Measurements from ENCODE around the gene CLMN. TPM values are rescaled to one million over a fixed set of nuclear protein-coding genes. Genes with fewer than 3 reads are reported as not detected.

Gene CLMN
- total and polyA plus RNA-seq, 2 donors (not counting 3 experiments of a cell fraction or from before 2014, with no cell fraction given): 0.72 to 9.6 TPM

DNA sequence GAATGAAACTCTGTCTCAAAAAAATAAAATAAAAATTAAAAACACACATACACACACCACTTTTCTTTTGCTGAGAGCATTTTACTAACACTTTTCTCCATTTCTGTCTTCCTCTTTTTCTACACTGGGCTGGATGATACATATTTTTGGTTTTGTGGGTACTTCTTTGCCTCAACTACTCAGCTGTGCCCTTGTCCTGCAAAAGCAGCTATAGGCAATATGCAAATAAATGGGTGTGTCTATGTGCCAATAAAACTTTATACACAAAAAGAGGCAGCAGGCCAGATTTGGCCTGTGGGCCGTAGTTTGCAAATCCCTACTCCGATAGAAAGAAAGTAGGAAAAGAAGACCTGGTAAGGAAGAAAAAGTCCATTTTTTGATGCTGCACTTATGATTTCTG is 6.5 kb downstream of the CLMN start:
- H3K79me2 ChIP-seq (ENCODE audit: control insufficient read depth, insufficient read depth, low read length): no peaks in the 10 kb centered on the region
- H3K4me3 ChIP-seq (replicated peaks in 1 of 3; ENCODE audit: insufficient read depth in 1 of 3, low read depth in 1 of 3, low read length in 3 of 3): no peak overlapping the region
- dilution Hi-C loops (cut with MboI; ENCODE audit: extremely low pct_ligation_motif_present, low sequenced_read_pairs) (no loop called here), intact Hi-C loops (cut with micrococcal nuclease) (loop anchor here (2.0 kb wide), 1 partner anchor 48 kb away; no protein-coding TSS in a partner anchor)
- FAIRE-seq (no peak), DNase-seq (ENCODE audit: low read depth, low spot score) (no peak)
- no peaks in the 10 kb centered on the region for H4K20me1 ChIP-seq (replicated peaks; ENCODE audit: control insufficient read depth, extremely low read depth, insufficient read depth, low read length)
- H3K36me3 ChIP-seq (ENCODE audit: control insufficient read depth in 2 of 2, extremely low read depth in 1 of 2, insufficient read depth in 2 of 2, low read length in 2 of 2): no peaks in the 10 kb centered on the region
- TF ChIP-seq POLR2A (IDR thresholded peaks at IDR 0.05; ENCODE audit: low read depth, low read length): no peak
- no peak for TF ChIP-seq MYC (IDR thresholded peaks at IDR 0.05; ENCODE audit: low read depth, low read length)
- TF ChIP-seq, protein P1, sequence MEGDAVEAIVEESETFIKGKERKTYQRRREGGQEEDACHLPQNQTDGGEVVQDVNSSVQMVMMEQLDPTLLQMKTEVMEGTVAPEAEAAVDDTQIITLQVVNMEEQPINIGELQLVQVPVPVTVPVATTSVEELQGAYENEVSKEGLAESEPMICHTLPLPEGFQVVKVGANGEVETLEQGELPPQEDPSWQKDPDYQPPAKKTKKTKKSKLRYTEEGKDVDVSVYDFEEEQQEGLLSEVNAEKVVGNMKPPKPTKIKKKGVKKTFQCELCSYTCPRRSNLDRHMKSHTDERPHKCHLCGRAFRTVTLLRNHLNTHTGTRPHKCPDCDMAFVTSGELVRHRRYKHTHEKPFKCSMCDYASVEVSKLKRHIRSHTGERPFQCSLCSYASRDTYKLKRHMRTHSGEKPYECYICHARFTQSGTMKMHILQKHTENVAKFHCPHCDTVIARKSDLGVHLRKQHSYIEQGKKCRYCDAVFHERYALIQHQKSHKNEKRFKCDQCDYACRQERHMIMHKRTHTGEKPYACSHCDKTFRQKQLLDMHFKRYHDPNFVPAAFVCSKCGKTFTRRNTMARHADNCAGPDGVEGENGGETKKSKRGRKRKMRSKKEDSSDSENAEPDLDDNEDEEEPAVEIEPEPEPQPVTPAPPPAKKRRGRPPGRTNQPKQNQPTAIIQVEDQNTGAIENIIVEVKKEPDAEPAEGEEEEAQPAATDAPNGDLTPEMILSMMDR (IDR thresholded peaks at IDR 0.05; ENCODE audit: extremely low read depth in 1 of 2, insufficient read depth in 1 of 2, low read depth in 1 of 2, low read length in 2 of 2): no peak
- TF ChIP-seq EZH2 (IDR thresholded peaks at IDR 0.05; ENCODE audit: borderline replicate concordance, low read depth, low read length, severe bottlenecking): no peak
- no peak for TF ChIP-seq POLR2AphosphoS5 (IDR thresholded peaks at IDR 0.05; ENCODE audit: insufficient read depth, low read depth, low read length)
- TF ChIP-seq GATA2 (IDR thresholded peaks at IDR 0.05; ENCODE audit: insufficient read depth, insufficient read length, low read depth, low read length): no peak
- TF ChIP-seq, protein P2, sequence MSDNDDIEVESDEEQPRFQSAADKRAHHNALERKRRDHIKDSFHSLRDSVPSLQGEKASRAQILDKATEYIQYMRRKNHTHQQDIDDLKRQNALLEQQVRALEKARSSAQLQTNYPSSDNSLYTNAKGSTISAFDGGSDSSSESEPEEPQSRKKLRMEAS (IDR thresholded peaks at IDR 0.05; ENCODE audit: insufficient read depth, insufficient read length): no peak
- no peak for TF ChIP-seq FOS (IDR thresholded peaks at IDR 0.05; ENCODE audit: borderline replicate concordance, insufficient read depth, low read length)
- TF ChIP-seq JUN (IDR thresholded peaks at IDR 0.05; ENCODE audit: borderline replicate concordance, insufficient read depth, insufficient read length, low read depth): no peak
- no peak overlapping the region for H3K9ac ChIP-seq (replicated peaks; ENCODE audit: extremely low read depth, insufficient read depth, low read length)
- no peaks in the 10 kb centered on the region for H3K9me3 ChIP-seq (replicated peaks; ENCODE audit: control insufficient read depth, insufficient read depth, low read length)
- no peak overlapping the region for H3K4me2 ChIP-seq (ENCODE audit: insufficient read depth, low read length)
- H3K9me1 ChIP-seq (replicated peaks; ENCODE audit: control insufficient read depth, extremely low read depth, insufficient read depth, low read length): no peaks in the 10 kb centered on the region
- no TSS peak for BruUV-seq (replicated peaks)
- no peak overlapping the region for H3K27ac ChIP-seq (ENCODE audit: insufficient read depth, low read depth, low read length)
- H3K4me1 ChIP-seq (ENCODE audit: control insufficient read depth, extremely low read depth, insufficient read depth, low read length): peaks cover 14% of the 10 kb centered on the region
- no peaks in the 10 kb centered on the region for H3K27me3 ChIP-seq (ENCODE audit: control insufficient read depth in 2 of 2, insufficient read depth in 2 of 2, low read length in 2 of 2)
- ChIA-PET POLR2A (no interaction called here), CTCF (no interaction called here)
- no peak overlapping the region for H2AFZ ChIP-seq (ENCODE audit: low read depth, low read length)
